ENCODE data around the gene ZNF785. TPM values are rescaled to one million over a fixed set of nuclear protein-coding genes. Genes with fewer than 3 reads are reported as not detected.
A peak's percentile ranks its signal among the peaks of the same experiment; 100 is the strongest.

ZNF785 gene
- total and polyA plus RNA-seq, 2 of the 13 experiments (the other 11 are each of a cell fraction or from before 2014, with no cell fraction given), result 0.01 TPM; not detected in 1

DNA sequence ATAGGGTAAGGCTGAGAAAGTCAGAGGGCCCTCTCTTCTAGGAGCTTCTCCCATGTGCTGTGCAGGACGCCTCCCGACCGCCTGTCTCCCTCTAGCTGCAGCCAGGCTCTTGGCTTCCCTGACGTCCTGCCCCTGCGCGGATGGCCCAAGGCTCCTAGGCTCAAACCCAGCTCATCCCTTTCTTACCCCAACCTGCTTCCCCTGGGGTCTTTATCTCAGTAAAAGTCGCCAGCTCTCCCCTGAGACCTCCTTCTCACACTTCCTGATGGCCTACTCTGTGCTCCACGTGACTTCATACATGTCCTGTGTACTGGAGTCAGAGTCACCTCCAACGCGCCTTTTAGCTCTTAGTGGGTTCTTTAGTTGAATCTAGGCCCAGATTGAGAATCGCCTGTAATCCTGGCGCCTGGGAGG lies 49.7 kb downstream of the ZNF785 start (continued):
- TF ChIP-seq, protein P1, sequence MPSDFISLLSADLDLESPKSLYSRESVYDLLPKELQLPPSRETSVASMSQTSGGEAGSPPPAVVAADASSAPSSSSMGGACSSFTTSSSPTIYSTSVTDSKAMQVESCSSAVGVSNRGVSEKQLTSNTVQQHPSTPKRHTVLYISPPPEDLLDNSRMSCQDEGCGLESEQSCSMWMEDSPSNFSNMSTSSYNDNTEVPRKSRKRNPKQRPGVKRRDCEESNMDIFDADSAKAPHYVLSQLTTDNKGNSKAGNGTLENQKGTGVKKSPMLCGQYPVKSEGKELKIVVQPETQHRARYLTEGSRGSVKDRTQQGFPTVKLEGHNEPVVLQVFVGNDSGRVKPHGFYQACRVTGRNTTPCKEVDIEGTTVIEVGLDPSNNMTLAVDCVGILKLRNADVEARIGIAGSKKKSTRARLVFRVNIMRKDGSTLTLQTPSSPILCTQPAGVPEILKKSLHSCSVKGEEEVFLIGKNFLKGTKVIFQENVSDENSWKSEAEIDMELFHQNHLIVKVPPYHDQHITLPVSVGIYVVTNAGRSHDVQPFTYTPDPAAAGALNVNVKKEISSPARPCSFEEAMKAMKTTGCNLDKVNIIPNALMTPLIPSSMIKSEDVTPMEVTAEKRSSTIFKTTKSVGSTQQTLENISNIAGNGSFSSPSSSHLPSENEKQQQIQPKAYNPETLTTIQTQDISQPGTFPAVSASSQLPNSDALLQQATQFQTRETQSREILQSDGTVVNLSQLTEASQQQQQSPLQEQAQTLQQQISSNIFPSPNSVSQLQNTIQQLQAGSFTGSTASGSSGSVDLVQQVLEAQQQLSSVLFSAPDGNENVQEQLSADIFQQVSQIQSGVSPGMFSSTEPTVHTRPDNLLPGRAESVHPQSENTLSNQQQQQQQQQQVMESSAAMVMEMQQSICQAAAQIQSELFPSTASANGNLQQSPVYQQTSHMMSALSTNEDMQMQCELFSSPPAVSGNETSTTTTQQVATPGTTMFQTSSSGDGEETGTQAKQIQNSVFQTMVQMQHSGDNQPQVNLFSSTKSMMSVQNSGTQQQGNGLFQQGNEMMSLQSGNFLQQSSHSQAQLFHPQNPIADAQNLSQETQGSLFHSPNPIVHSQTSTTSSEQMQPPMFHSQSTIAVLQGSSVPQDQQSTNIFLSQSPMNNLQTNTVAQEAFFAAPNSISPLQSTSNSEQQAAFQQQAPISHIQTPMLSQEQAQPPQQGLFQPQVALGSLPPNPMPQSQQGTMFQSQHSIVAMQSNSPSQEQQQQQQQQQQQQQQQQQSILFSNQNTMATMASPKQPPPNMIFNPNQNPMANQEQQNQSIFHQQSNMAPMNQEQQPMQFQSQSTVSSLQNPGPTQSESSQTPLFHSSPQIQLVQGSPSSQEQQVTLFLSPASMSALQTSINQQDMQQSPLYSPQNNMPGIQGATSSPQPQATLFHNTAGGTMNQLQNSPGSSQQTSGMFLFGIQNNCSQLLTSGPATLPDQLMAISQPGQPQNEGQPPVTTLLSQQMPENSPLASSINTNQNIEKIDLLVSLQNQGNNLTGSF (CRISPR knock-in tag; IDR thresholded peaks at IDR 0.05), result 0 out of 2 replicates have a peak, but pooled peaks have one; percentile 77
- TF ChIP-seq SMC3 (IDR thresholded peaks at IDR 0.05; ENCODE audit: low read length), result peak; percentile 57
- TF ChIP-seq ZNF510 (CRISPR knock-in tag; IDR thresholded peaks at IDR 0.05; ENCODE audit: low read depth), result peak; percentile 5; the same call in 1 of the 2 replicates
- peak; percentile 62 for TF ChIP-seq YY1 (IDR thresholded peaks at IDR 0.05; ENCODE audit: insufficient read depth, insufficient replicate concordance, low read depth, low read length)
- TF ChIP-seq HMG20B (CRISPR knock-in tag; conservative IDR thresholded peaks at IDR 0.05), result no peak
- TF ChIP-seq MTA3 (CRISPR knock-in tag; IDR thresholded peaks at IDR 0.05), result no peak
- no peak for TF ChIP-seq ZNF34 (CRISPR knock-in tag; IDR thresholded peaks at IDR 0.05; ENCODE audit: borderline replicate concordance)
- no peak for TF ChIP-seq SOX13 (IDR thresholded peaks at IDR 0.05)
- TF ChIP-seq SOX13 (CRISPR knock-in tag; conservative IDR thresholded peaks at IDR 0.05 in 1 of 2, IDR thresholded peaks at IDR 0.05 in 1 of 2), result peak; percentile 0 to 32; a peak in 1 of 4 replicates
- no peak for TF ChIP-seq JUNB (CRISPR knock-in tag; IDR thresholded peaks at IDR 0.05; ENCODE audit: borderline replicate concordance)
- TF ChIP-seq ZNF577 (CRISPR knock-in tag; IDR thresholded peaks at IDR 0.05; ENCODE audit: borderline replicate concordance, low read depth), result no peak
- TF ChIP-seq, protein P2, sequence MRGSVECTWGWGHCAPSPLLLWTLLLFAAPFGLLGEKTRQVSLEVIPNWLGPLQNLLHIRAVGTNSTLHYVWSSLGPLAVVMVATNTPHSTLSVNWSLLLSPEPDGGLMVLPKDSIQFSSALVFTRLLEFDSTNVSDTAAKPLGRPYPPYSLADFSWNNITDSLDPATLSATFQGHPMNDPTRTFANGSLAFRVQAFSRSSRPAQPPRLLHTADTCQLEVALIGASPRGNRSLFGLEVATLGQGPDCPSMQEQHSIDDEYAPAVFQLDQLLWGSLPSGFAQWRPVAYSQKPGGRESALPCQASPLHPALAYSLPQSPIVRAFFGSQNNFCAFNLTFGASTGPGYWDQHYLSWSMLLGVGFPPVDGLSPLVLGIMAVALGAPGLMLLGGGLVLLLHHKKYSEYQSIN (CRISPR knock-in tag; IDR thresholded peaks at IDR 0.05; ENCODE audit: borderline replicate concordance), result no peak
- TF ChIP-seq, protein P3, sequence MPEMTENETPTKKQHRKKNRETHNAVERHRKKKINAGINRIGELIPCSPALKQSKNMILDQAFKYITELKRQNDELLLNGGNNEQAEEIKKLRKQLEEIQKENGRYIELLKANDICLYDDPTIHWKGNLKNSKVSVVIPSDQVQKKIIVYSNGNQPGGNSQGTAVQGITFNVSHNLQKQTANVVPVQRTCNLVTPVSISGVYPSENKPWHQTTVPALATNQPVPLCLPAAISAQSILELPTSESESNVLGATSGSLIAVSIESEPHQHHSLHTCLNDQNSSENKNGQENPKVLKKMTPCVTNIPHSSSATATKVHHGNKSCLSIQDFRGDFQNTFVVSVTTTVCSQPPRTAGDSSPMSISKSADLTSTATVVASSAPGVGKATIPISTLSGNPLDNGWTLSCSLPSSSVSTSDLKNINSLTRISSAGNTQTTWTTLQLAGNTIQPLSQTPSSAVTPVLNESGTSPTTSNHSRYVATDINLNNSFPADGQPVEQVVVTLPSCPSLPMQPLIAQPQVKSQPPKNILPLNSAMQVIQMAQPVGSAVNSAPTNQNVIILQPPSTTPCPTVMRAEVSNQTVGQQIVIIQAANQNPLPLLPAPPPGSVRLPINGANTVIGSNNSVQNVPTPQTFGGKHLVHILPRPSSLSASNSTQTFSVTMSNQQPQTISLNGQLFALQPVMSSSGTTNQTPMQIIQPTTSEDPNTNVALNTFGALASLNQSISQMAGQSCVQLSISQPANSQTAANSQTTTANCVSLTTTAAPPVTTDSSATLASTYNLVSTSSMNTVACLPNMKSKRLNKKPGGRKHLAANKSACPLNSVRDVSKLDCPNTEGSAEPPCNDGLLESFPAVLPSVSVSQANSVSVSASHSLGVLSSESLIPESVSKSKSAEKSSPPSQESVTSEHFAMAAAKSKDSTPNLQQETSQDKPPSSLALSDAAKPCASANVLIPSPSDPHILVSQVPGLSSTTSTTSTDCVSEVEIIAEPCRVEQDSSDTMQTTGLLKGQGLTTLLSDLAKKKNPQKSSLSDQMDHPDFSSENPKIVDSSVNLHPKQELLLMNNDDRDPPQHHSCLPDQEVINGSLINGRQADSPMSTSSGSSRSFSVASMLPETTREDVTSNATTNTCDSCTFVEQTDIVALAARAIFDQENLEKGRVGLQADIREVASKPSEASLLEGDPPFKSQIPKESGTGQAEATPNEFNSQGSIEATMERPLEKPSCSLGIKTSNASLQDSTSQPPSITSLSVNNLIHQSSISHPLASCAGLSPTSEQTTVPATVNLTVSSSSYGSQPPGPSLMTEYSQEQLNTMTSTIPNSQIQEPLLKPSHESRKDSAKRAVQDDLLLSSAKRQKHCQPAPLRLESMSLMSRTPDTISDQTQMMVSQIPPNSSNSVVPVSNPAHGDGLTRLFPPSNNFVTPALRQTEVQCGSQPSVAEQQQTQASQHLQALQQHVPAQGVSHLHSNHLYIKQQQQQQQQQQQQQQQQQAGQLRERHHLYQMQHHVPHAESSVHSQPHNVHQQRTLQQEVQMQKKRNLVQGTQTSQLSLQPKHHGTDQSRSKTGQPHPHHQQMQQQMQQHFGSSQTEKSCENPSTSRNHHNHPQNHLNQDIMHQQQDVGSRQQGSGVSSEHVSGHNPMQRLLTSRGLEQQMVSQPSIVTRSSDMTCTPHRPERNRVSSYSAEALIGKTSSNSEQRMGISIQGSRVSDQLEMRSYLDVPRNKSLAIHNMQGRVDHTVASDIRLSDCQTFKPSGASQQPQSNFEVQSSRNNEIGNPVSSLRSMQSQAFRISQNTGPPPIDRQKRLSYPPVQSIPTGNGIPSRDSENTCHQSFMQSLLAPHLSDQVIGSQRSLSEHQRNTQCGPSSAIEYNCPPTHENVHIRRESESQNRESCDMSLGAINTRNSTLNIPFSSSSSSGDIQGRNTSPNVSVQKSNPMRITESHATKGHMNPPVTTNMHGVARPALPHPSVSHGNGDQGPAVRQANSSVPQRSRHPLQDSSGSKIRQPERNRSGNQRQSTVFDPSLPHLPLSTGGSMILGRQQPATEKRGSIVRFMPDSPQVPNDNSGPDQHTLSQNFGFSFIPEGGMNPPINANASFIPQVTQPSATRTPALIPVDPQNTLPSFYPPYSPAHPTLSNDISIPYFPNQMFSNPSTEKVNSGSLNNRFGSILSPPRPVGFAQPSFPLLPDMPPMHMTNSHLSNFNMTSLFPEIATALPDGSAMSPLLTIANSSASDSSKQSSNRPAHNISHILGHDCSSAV (CRISPR knock-in tag; IDR thresholded peaks at IDR 0.05; ENCODE audit: borderline replicate concordance), result no peak
- TF ChIP-seq, protein P4, sequence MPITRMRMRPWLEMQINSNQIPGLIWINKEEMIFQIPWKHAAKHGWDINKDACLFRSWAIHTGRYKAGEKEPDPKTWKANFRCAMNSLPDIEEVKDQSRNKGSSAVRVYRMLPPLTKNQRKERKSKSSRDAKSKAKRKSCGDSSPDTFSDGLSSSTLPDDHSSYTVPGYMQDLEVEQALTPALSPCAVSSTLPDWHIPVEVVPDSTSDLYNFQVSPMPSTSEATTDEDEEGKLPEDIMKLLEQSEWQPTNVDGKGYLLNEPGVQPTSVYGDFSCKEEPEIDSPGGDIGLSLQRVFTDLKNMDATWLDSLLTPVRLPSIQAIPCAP (CRISPR knock-in tag; IDR thresholded peaks at IDR 0.05; ENCODE audit: low read depth), result no peak
